Mesodermal cell (in vitro differentiated cells): ENCODE data around the gene FBXW7.
"Not testable (repeated sequence)": the region's sequence is repeated elsewhere in the genome, so short reads cannot be mapped to it uniquely, and the experiment has no call there.

Source experiments
- H3K27ac ChIP-seq: 2 replicates; pipeline ENCODE4 v1.7.0; 2013; ENCODE audit warnings: mild to moderate bottlenecking, low read depth, low read length, moderate library complexity; ENCODE audit not compliant: severe bottlenecking
- H3K36me3 ChIP-seq: 2 replicates; pipeline ENCODE4 v1.7.1; 2013; ENCODE audit warnings: mild to moderate bottlenecking, low read length, moderate library complexity; ENCODE audit not compliant: control insufficient read depth, insufficient read depth
- H3K4me1 ChIP-seq: one replicate; pipeline ENCODE4 v1.7.1; 2013; ENCODE audit warnings: mild to moderate bottlenecking, low read length; ENCODE audit not compliant: insufficient read depth, control insufficient read depth, poor library complexity, severe bottlenecking
- H3K4me3 ChIP-seq: 2 replicates; pipeline ENCODE4 v1.7.0; 2013; ENCODE audit warnings: low read length, control low read depth, mild to moderate bottlenecking; ENCODE audit not compliant: insufficient read depth, poor library complexity, severe bottlenecking; ENCODE audit errors: extremely low read depth
- H3K9me3 ChIP-seq: 2 replicates; pipeline ENCODE4 v1.7.1; 2013; ENCODE audit warnings: mild to moderate bottlenecking, low read length, moderate library complexity; ENCODE audit not compliant: control insufficient read depth
- WGBS, 2 experiments: methylation state at CpG; one replicate each; pipeline ENCODE4 v1.1.5; 2013; ENCODE audit warnings: missing lambda C conversion rate in 2 of 2; ENCODE audit not compliant: insufficient coverage in 2 of 2; 5-methylcytosine and 5-hydroxymethylcytosine counted together

FBXW7 gene

DNA sequence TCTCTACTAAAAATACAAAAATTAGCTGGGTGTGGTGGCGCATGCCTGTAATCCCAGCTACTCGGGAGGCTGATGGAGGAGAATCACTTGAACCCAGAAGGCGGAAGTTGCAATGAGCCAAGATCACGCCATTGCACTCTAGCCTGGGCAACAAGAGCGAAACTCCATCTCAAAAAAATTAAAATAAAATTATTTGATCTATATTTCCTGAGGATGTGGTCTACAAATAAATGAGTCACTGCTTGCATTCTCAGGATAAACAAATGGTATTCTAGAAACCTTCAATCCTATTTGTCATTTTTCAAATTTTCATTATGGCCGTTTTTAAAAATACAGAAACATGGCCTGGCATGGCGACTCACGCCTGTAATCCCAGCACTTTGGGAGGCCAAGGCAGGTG lies 8.6 kb upstream of the FBXW7 start:
- not testable (repeated sequence) for H3K27ac ChIP-seq, H3K9me3 ChIP-seq, H3K4me1 ChIP-seq, H3K4me3 ChIP-seq
- H3K36me3 ChIP-seq: peaks cover 12% of the 10 kb centered on the region
- WGBS, 2 experiments: 84 to 89% methylated on average over 5 to 6 of the region's 8 CpGs

DNA sequence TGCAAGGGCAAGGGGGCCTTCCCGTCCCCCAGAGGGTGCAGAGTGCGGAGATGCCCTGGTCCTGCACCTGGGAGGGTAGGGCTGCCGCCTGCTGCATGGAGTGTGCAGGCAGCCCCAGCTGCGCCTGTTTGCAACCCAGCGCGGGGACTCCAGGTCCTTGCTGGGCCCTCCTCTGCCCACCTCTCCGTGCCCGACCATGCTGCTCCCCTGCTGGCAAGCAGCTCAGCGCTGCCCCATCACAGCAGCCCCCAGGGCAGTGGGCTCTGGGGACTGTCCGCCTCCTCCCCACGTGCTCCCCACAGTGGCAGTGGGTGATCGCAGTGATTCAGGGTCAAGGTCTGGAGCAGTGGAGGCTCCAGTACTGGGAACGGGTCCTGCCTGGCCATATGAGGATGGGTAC lies 5.0 kb upstream of the FBXW7 start:
- H3K36me3 ChIP-seq: peaks cover 22% of the 10 kb centered on the region
- no peak overlapping the region for H3K27ac ChIP-seq
- no peak overlapping the region for H3K4me3 ChIP-seq
- peaks cover 6% of the 10 kb centered on the region for H3K9me3 ChIP-seq
- 97% methylated on average over 10 of the region's 13 CpGs for WGBS, 2 experiments
- peaks cover 9% of the 10 kb centered on the region for H3K4me1 ChIP-seq

DNA sequence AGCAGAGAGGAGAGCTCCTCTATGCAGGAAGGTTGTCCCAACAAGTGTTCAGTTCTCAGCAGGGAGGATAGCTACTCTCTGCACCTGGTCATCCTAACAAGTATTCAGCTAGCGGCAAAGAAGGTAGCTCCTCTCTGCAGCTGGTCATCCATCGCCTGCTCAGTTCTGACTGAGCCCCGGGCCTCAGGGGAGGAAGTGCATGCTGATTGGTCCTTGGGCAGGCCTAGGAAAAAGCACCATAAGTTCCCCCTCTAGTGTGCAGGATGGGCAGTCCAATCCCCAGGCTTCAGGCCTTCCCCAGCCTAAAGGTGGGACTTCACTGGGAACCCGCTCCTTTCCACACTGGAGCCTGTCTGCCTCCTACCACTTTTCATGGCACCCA lies 4.4 kb upstream of the FBXW7 start:
- 92 to 97% methylated on average over 3 to 4 of the region's 4 CpGs for WGBS, 2 experiments
- Histone ChIP-seq H3K4me1 (peaks cover 9% of the 10 kb centered on the region), H3K27ac (no peak overlapping the region), H3K9me3 (peaks cover 6% of the 10 kb centered on the region), H3K4me3 (no peak overlapping the region), H3K36me3 (peaks cover 22% of the 10 kb centered on the region)

DNA sequence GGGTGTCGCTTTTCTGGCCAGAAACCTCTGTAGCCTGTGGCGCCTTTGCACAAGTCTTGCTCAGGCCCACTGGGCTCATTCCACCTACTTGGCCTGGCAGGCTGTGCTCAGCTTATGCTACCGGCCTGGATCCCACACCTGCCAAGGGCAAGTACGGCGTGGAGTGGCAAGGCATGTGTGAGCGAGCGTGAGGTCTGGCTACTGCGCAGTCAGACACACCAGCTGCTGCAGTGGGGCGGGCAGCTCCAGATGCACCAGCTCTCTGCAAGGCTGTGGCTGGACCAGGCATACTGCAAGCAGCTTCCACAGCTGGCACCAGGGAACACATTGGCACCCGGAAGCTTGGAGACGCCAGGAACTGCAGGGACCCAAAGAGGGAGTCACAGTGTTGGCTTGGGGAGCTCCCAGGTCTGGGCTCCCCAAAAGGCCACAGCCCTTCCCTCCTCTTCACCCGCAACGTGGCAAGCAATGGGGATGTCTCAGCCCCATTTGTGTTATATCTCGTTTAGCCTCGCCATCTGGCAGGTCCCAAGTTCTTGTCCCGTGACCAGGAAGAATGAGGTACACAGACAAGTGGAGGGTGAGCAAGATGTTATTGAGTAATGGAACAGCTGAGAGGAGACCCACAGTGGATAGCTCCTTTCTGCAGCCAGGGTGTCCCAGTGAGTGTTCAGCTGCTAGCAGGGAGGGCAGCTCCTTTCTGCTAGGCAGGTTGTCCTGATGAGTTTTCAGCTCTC lies 3.8 kb upstream of the FBXW7 start:
- H3K36me3 ChIP-seq: peaks cover 22% of the 10 kb centered on the region
- H3K4me3 ChIP-seq: no peak overlapping the region
- H3K9me3 ChIP-seq: peaks cover 6% of the 10 kb centered on the region
- no peak overlapping the region for H3K27ac ChIP-seq
- 90 to 97% methylated on average over 12 to 15 of the region's 16 CpGs for WGBS, 2 experiments
- H3K4me1 ChIP-seq: peaks cover 9% of the 10 kb centered on the region

DNA sequence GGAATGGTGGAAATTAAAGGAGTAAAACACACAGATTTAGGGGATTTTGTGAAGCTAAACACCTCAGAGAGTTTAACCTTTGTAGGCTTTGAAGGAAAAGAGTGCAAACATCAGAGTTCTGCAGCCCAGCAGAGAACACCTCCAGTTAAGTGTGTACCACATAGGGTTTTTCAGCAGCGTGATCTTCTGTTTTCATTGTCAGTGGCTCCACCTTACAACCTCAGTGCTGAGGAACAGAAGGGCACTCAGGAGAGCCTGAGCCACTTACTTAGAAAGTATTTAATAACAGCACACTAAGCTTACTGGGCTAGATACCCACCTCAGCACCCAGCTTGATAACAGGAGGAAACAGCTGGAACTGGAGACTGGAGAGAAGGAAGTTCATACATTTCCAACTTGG lies 2.0 kb upstream of the FBXW7 start:
- Histone ChIP-seq H3K4me1 (peaks cover 9% of the 10 kb centered on the region), H3K4me3 (no peak overlapping the region), H3K9me3 (peaks cover 6% of the 10 kb centered on the region), H3K27ac (no peak overlapping the region), H3K36me3 (peaks cover 22% of the 10 kb centered on the region)
- WGBS, 2 experiments: 100% methylated on average over 1 of the region's 1 CpG

DNA sequence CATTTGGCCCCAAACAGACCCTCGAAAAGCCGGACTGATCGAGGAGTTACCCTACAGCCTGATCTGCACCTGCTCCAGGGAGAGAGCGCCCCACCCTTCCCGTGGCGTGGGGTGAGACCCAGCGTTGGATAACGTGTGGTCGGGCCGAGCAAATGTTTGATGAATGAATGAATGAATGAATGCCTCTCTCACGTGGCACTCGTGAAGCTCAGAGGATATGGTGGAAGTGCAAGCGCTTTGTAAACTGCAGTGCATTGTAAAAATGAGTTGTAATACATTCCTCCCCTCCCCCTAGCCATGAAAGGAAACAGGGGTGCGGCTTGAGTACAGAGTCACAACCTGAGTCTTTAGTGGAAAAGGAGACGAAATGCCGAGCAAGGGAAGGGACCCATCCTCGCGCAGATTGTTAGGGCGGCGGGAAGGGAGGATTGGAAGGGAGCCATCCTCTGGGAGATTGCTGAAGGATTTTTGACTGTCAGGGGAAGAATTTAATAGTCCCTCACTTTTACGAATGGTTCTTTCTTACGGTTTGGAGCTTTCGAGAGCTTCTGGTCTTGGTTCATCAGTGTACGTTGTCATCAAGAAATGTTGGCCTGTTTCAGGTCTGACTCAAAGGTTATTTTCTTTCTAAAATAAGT lies 772 bp upstream of the FBXW7 start:
- Histone ChIP-seq H3K27ac (peak overlapping the region; percentile 95), H3K9me3 (peaks cover 6% of the 10 kb centered on the region), H3K4me1 (peaks cover 9% of the 10 kb centered on the region), H3K36me3 (peaks cover 22% of the 10 kb centered on the region), H3K4me3 (peak overlapping the region; percentile 97)
- 0 to 1% methylated on average over 12 to 13 of the region's 24 CpGs for WGBS, 2 experiments

DNA sequence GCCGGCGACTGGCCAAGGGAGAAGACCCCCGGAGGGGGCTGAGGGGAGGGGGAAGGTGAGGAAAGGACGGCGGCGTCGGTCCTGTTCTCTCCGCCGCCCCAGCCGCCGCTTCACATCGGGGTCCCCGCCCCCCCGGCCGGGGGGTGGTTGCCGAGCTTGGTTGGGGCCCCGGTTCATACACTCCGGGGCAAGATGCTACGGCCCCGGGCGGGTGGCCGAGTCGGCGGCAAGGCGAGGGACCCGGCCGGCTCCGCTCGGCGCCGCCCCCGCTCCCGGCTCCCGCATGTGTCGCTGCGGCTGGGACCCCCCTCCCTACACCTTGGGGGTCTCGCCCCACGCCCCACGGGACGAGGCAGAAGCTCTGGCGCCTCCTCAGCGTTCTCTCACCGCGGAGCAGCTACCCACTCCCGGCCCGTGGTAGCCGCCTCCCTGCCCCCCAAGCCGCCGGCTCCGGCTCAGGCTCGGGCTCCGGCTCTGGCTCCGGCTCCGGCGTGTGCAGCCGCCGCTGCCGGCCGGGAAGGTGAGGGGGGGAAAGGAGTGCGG lies 461 bp downstream of the FBXW7 start:
- Histone ChIP-seq H3K36me3 (peaks cover 19% of the 10 kb centered on the region), H3K9me3 (peaks cover 6% of the 10 kb centered on the region), H3K4me3 (peak overlapping the region; percentile 97), H3K27ac (peak overlapping the region; percentile 71), H3K4me1 (peaks cover 9% of the 10 kb centered on the region)
- WGBS, 2 experiments: 0% methylated on average over 39 to 41 of the region's 60 CpGs

DNA sequence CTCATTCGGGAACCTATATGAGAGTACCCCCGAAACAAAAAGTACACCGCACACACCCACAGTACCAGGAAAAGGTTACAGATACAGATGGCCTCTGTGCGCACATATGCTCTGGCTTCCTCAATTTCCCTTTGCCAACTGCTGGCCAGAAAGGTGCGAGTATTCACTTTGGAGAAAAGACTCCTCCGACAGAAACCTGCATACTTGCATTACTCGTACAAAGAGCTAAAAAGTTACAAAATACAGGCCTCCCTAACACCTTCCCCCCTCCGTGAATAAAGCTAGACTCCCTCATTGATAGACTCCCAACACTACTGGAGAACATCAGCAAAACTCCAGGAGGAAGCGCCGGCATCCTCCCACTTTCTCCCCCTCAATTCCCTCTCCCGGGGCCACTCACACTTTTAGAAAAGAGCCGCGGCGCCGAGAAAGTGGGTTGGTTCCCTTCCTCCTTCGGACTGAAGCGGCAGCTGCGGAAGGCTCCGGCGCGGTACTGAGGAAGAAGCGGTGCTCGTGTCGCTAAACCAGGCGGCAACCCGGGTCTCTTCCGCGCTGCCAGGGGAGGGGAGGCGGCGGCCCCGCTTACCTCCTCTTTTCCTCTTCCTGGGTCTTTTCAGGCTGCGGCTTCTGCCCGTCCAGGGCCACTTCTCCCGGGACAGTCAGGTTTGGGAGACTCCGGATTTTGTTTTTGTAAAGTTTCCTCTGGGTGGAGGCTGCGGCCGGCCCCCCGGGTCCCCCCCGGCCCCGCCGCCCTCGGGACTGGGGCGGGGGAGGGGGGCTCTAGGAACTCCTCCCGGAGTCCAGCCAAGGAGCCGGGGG lies 1.1 kb downstream of the FBXW7 start:
- 1 to 2% methylated on average over 9 to 25 of the region's 45 CpGs for WGBS, 2 experiments
- H3K9me3 ChIP-seq: no peaks in the 10 kb centered on the region
- H3K4me3 ChIP-seq: peak overlapping the region; percentile 97
- H3K36me3 ChIP-seq: peaks cover 13% of the 10 kb centered on the region
- peak overlapping the region; percentile 71 for H3K27ac ChIP-seq
- H3K4me1 ChIP-seq: peaks cover 9% of the 10 kb centered on the region

DNA sequence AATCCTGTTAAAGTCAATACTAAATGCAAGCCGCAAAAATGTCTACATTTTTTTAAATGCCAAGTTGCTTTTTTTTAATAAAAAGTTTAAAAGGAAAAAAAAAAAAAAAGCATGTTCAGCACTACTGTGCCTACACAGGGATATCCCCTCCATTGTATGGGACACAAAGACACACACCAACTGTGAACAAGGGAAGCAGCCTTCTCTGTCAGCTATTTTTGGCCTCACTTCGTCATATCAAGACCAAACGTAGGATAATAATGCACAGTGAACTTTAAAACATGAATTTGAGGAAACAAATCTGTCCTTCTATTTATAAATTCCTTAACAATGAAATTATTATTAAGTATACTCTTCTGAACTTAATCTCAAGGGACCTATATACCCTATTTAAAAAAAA lies 4.4 kb downstream of the FBXW7 start:
- no CpG with 5 or more reads among the region's 3 CpGs for WGBS, 2 experiments
- peaks cover 3% of the 10 kb centered on the region for H3K36me3 ChIP-seq
- no peaks in the 10 kb centered on the region for H3K4me1 ChIP-seq
- no peak overlapping the region for H3K4me3 ChIP-seq
- no peak overlapping the region for H3K27ac ChIP-seq
- H3K9me3 ChIP-seq: no peaks in the 10 kb centered on the region

DNA sequence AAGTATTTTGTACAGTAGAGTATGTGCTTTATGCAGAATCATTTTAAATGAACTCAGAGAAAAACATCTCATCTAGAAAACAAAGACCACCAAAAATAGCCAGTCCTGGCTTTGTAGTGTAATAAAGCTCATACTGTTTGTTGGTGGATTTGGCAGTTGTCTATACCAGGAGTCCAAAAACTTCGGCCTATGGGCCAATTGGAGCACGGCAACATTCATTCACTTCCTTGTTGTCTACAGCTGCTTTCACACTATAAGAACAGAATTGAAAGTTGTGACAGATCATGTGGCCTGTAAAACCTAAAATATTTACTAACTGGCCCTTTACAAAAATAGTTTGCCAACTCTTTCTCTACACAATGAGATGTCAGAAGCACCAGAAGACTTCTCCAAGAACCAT lies 5.3 kb downstream of the FBXW7 start:
- Histone ChIP-seq H3K9me3 (no peaks in the 10 kb centered on the region), H3K4me1 (no peaks in the 10 kb centered on the region), H3K4me3 (no peak overlapping the region), H3K36me3 (peaks cover 3% of the 10 kb centered on the region), H3K27ac (no peak overlapping the region)
- 100% methylated on average over 1 of the region's 2 CpGs; no CpG with 5 or more reads in 1 of the 2 experiments for WGBS, 2 experiments
